ENCODE results near the gene PMS2.
"Not testable (repeated sequence)": the region's sequence is repeated elsewhere in the genome, so short reads cannot be mapped to it uniquely, and the experiment has no call there.

PMS2 gene

DNA sequence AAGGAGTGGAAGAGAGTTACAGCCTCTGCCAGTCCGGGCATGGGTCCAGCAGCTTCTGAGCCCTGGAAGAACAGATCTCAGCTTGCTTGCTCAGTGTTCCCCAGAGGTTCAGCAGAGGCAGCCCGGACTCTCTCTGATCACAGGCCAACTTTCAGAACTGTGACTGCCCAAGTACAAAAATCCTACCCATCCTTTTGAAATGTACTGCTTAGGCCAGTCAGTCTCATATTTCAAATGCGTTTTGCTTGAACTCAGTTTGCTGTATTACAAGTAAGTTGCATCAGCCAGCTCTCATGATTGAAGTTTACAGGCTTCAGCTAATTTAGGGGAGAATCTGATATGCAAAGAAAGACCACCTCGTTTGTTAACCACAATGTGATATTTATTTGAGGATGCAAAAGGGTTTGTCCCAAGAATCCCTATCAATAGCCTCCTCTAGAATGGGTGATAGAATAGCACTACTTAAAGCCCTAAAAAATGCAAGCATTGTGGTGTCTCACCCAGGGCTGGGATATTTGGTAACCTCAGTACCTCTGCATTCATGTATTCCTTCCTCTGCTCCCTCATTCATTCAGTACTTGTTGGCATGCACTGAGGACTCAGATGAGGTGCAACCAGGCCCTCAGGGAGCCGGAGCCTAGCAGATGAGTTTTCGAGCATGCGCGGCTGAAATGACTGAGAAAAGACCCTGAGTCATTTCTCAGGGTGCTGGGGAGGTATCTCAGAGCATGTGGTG is 7.2 kb upstream of the PMS2 start:
- DNase-seq: no peak

DNA sequence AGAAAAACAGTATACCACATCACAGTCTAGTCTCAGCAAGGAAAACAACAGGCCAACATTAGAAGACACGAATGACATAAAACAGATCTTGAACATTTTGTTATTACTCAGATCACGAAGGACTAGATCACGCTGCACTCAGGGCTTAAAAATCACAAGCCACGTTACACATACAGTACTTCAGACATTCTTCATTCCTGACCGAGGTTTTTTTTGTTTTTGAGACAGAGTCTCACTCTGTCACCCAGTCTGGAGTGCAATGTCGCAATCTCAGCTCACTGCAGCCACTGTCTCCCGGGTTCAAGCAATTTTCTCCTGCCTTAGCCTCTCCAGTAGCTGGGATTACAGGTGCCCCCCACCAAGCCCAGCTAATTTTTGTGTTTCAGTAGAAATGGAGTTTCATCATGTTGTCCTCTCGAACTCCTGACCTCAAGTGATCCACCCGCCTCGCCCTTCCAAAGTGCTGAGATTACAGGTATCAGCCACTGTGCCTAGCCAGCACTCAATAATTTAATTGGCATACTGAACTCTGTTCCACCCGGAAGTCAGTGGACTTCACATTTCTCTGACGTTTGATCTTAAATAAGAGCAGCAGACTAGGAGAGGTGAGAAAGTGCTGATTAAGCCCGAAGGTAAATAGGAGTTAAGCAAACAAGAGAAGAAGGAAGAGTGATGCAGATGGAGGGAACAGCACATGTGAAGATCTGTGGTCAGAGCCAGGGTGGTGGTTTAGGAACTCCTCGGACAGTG is 3.7 kb upstream of the PMS2 start:
- DNase-seq: no peak

- no peak for DNase-seq
These were observed 2.7 kb upstream of the PMS2 start for GRCh38 chr7:6011541-6011940.

GRCh38 chr7:6010370-6010769 is 1.5 kb upstream of the PMS2 start:
- DNase-seq: not testable (repeated sequence)

DNA sequence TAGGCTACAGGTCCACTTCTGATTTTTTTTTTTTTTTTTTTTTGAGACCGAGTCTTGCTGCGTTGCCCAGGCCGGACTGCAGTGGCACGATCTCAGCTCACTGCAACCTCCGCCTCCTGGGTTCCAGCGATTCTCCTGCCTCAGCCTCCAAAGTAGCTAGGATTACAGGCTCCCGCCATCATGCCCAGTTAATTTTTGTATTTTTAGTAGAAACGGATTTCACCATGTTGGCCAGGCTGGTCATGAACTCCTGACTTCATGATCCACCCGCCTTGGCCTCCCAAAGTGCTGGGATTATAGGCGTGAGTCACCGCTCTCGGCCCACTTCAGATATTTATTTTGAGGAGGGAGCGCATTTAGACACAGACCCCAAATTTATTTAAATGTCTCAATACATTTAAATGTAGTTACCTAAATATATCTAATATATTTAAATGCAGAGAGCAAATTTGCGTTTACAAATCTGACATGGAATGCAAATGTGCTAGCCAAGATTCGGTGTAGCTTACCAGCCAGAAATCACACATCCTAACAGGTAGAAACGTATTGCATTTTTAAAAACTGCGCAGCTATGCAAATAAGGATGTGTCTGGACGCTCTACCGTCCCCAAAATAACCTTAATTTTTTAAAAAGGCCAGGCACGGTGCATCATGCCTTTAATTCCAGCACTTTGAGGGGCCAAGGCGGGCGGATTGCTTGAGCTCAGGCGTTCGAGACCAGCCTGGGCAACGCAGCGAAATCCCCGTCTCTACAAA is 836 bp downstream of the PMS2 start:
- not testable (repeated sequence) for DNase-seq

DNA sequence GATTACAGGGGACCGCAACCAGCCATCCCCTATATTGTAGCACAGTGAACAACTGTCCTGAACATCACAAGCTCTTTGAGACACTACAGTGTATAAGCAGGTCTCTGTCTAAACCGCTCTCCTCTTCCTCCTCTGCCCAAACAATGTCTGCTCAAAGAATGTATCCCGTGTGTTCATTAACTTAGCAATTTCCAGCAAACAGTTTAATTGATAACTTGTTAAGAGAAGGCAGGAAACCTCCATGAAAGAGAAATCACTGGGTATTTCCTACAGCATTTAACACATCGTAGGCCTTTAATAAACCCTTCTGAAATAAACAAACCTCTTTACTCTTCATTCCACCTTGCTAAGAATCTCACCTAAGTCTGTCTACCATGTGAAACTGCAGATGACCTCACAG is 1.5 kb downstream of the PMS2 start:
- DNase-seq: no peak

DNA sequence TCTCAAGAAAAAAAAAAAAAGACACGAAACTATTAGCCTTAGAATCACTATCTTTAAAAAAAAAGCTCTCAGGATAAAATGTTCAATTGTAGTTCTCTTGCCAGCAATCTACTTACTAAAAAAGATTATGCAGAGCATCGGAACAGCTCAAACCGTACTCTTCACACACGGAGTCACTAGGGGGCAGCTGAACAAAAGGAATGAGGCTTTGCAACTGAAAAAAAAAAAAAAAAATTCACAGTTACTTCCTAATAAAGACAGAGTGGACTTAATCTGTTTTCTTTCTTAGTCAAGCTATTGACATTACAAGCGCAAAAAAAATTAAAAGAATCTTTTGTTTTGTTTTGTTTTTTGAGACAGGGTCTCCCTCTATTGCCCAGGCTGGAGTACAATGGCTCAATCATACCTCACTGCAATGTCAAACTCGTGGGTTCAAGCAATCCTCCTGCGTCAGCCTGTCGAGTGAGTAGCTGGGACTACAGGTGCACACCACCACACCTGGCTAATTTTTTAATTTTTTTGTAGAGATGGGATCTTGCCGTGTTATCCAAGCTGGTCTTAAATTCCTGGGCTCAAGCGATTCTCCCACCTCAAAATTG is 11.5 kb downstream of the PMS2 start:
- peak; percentile 3 for DNase-seq

- not testable (repeated sequence) for DNase-seq
These were observed 21.8 kb downstream of the PMS2 start for GRCh38 chr7:5987061-5987460.

DNA sequence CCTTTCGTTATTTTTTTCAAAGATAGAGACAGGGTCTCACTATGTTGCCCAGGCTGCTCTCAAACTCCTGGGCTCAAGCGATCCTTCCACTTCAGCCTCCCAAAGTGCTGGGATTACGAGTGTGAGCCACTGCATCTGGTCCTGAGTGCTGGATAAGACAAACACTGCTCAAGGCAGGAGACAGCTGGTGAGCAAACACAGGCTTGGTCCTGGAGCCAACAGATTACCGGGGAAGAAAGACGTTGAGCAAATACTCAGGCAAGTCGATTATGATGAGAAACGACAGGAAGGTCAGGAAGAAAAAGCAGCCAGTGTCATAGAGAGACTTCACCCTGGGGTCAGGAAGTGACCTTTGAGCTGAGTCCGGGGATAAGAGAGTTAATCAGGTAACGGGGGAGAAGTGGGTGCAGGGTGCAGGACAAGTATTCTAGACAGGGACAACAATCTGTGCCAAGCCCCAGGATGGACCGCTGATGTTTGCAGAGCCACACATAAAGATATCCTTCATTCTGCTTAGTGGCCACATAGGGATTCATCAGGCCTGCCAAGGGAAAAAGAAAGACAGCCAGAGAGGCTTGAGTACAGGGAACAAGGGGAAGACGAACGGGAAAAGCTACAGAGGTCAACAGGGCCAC is 29.1 kb downstream of the PMS2 start:
- not testable (repeated sequence) for DNase-seq

- not testable (repeated sequence) for DNase-seq
These were observed 35.3 kb downstream of the PMS2 start for GRCh38 chr7:5973580-5973979.

- not testable (repeated sequence) for DNase-seq
These were observed 38.4 kb downstream of the PMS2 start, which contains the start of gene RSPH10B for GRCh38 chr7:5970347-5970911. Gene RSPH10B, minus strand, starts transcription at chr7:5970689. Its CDS starts 3,573 bp downstream, at chr7:5967116.

- not testable (repeated sequence) for DNase-seq
These were observed 45.0 kb downstream of the PMS2 start for GRCh38 chr7:5963810-5964209.

DNA sequence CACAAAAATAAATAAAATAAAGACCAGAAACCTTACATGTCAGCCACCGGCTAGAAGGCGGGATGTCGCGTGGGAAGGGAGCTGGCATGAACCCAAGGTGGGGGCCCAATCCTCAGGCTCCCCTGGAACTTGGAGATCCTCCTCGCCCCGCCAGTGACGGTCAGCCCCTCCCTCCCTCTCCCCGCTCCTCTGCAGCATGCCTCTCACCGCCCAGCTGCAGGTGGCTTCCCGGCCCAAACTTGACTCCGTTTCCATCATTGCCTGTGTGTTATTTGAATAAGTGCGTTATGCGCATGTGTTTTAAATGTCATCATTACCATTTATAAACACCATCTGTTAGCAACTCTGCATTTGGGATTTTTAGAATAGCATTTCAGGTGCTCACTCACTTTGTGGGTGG is 45.6 kb downstream of the PMS2 start:
- not testable (repeated sequence) for DNase-seq

DNA sequence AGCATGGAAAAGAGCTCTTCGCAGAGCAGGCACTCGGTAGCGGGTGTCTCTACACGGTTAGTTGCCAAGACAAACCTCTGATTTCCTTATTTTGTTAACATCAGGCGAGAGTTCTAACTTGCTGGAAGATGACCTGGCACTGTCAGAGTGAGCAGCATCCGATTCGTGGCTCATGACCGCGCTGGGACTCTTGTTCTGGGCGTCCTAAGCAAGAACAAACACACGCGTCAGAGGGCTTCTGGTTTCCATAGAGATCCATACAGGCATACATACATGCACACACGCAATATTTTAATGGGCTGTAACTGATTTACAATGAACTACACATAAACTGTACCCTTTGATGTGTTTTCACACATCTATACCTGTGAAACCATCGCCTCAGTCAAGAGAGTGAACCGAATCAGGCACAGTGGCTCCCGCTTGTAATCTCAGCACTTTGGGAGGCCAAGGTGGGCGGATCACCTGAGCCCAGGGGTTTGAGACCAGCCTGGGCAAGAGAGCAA is 73.9 kb downstream of the PMS2 start:
- not testable (repeated sequence) for DNase-seq

DNA sequence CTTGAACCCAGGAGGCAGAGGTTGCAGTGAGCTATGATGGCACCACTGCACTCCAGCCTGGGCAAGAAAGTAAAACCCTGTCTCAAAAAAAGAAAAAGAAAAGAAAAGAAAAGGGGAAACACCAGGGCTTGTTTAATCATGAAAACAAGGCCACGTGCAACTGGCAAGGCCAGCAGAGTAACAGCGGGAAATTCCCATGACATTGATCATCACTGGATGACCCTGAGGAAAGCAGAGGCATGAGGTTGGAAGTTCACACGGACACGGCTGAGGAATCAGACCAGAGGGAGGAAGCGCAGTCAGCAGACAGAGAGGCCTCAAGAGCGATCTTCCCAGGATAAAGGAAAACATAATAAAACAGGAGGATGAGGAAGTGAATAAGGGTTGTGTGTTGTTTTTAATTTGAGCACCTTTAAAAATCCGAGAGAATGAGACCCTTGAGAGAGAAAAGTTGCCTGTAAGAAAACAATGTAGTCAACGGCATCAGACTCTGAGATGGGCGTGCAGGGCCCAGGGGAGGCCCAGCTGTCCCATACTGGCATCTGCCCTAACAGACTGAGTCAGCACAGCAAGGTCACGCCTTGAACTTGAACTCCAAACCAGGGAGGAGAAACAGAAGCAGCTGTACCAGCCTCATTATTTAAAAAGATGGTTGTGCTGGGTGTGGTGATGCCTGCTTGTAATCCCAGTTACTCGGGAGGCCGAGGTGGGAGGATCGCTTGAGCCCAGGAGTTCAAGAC is 76.8 kb downstream of the PMS2 start:
- DNase-seq: not testable (repeated sequence)

DNA sequence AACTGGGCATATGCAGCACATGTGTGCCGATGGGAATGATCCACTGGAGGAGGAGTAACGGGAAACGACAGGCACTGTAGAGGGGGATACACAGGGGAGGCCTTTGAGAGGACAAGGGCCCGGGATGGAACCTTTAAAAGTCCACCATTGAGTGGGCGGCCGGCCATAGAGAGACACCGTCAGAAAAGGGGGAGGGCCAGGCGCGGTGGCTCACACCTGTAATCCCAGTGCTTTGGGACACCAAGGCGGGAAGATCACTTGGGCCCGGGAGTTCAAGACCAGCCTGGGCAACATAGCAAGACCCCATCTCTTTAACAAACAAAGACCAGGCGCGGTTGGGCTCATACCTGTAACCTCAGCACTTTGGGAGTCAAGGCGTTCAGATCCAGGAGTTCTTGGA is 77.6 kb downstream of the PMS2 start:
- not testable (repeated sequence) for DNase-seq

GRCh38 chr7:5930290-5930689 is 78.6 kb downstream of the PMS2 start:
- DNase-seq: not testable (repeated sequence)

GRCh38 chr7:5926263-5926870 is 82.5 kb downstream of the PMS2 start:
- not testable (repeated sequence) for DNase-seq

- DNase-seq: not testable (repeated sequence)
These were observed 84.2 kb downstream of the PMS2 start for GRCh38 chr7:5924630-5925029.

DNA sequence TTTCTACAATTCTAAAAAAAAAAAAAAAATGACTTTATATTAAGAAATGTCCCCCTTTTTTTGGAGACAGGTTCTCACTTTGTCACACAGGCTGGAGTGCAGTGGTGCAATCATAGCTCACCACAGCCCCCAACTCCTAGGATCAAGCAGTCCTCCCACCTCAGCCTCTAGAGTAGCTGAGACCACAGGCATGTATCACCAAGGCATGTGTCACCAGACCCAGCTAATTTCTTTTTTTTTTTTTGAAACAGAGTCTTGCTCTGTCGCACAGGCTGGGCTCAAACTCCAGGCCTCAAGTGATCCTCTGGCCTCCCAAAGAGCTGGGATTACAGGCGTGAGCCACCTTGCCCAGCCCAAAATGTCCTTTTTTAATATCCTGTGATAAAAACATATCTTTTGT is 84.7 kb downstream of the PMS2 start:
- not testable (repeated sequence) for DNase-seq

All from GDM1 (cell line).